Measurements from ENCODE around the gene HS6ST1.
"Not testable (repeated sequence)": the region's sequence is repeated elsewhere in the genome, so short reads cannot be mapped to it uniquely, and the experiment has no call there.

Gene HS6ST1

DNA sequence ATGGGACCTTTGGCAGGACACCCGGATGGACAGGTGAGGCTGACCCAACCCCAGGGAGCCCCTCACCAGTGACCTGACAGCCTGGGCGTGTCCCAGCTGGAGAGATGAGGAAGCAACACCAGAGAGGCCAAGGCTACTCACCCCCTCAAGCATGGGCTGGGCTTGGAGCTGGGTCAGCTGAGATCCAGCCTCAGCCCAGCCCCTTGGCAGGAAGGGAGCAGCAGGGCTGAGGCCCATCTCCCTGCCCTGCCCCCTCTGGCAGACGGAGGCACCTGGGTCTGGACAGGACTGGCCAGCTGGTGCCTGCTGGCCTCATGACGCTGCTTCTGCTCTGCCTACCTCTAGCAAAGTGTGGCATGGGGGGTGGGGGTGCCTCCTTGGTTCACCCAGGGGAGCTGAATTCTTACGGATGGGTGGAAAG, 37.8 kb downstream of the HS6ST1 start:
- no peak for DNase-seq

DNA sequence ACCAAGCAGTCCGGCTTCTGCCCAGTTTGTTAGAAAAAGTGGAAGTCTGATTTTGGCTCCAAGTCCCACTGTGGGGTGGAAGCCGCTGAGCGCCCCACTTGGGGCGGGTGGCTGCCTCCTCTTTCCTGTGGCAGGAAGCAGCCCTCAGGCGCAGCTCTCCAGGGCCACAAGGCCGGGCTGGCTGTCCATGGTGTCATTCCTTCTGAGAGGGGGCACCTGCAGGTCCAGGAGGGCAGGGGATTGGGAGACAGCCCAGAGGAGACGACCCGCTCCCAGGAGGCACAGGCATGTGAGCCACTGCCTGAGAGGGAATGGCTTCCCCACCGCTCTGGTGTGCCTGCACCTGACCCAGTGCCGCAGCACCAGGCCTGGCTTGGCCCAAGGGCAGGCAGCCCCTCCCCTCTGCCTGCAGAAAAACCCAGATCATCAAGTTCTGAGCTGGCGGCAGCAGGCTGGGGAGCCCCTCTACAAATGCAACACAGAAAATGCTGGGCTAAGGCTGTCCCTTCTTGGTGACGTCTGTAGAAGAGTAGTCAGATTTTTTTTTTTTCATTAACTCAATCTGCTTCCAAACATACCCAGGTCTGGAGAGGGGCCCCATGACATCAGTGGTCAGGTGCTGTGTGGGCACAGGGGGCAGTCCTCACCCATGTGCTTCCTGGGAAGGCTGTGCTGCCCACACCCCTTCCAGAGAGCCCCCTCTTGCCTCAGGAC, 38.4 kb downstream of the HS6ST1 start:
- DNase-seq, result no peak

DNA sequence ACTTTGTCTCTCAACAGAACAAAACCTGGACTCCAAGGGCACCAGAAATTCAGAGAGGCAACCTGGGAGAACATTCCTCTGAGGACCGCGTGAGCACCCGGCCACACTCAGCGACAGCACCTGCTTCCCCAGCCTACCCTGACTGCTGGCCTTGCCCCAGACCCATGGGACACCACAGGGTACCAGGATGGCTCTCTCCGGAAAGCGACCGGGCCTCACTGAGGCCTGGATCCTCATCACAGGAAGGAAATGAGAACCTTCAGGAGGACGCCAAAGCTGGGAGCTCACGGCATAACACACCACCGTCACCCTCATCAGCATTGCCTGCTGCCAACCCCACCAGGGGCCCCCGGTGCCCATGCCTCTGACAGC, 38.9 kb downstream of the HS6ST1 start:
- DNase-seq, result no peak

DNA sequence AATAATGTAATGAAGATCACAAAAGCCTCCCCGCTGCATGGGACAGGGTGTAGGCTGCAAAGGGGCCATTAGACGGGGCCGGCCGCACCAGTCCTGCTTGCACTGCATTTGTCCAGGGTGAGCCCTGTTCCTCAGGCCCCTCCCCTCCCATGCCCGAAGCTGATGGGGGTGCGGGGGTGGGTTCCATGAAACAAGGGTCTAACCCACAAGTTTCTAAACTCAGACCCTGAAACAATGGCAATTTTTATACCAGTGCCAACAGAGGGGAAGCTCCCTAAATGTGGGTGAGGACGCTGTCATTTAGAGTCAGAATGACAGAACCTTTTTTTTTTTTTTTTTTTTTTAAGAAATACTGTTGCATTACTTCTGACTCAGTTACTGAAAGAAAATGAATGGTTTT, 39.7 kb downstream of the HS6ST1 start:
- DNase-seq, result no peak

DNA sequence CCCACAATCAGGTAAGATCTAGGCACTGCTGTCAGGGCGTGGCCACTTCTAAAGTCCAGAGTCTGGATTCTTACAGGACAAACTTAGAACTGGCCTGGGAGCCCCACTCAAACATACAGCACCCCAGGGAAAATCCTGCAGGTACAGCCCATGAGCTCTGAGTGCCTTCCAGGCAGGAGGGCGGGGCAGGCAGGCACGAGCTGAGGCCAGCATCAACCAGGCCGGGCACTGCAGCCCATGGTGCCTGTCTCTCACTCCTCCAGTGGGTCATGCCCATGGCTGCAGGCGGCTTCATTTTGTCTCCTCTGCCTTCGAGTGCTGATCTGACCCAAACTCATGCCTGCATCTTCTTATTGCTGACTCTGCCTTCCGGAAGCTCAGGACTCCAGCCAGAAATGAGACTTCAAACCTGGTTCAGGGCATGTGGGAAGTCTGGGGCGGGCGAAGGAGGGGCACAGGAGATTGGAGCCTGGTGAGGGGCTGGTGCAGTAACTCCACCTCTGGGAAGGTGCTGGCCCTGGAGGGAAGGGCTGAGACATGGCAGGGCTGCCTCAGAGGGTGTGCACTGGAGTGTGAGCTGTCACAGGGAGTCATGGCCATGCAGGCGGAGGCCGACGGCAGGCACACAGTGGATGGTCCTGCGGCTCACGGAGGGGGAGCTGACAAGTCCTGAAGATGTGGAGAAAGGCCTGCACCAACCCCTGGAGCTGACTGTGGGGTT, 40.5 kb downstream of the HS6ST1 start:
- no peak for DNase-seq

DNA sequence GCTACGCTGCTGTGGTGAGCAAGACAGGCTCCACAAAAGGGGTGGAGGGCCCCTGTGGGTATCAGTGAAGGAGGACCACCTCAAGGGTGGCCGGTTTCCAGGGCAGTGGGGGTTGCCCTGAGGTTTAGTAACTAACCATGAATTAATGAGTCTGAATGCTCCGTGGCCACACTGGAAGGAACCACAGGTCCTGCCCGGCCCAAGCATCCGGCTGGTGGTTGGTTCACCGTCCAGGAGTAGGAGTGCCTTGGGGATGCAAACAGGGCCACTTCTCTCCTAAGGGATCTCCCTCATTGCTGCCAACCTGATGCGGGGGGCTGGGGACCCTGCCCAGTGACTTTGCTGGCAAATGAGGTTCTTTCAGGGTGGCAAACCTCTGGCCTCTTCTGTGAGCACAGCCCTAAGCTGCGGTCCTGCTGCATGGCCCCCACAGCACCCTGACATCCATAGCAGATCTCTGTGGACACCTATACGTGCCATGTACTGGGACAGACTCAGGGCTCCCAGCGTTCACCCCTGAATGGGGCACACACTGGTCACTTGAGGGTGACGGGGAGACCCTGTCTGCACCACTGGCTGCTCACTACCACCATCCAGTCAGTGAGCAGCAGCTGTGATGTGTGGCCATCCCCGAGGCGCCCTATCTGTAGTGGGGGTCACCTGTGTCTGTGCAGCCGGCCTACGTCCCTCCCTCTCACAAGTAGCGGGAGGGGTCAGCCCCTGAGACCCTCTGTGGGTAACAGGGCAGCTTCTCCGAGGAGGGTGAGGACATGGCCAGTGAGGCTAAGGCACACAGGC, 41.6 kb downstream of the HS6ST1 start:
- DNase-seq, result no peak

DNA sequence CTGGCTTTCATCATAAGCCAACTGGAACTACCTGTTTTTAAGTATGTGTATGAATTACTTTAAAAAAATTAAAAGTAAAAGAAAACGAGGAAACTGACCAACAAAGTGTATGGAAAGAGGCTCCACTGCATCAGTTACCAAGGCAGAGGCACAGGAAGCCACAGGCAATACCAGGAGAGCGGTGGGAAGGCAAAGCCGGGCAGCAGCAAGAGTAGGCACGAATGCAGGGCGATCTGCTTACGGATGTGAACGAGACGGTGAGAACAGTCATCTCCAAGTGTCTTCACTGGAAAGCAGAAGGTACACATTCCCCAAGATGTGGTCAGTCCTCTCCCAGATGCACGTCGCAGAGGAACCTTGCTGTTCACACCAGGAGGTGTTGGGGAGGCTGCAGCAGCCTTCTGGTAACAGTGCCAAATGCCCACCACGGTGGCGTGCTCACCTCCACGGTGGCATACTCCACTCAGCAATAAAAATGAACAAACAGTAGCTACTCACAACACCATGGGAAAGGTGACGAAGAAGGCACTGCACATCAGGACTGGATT, 43.1 kb downstream of the HS6ST1 start:
- no peak for DNase-seq

DNA sequence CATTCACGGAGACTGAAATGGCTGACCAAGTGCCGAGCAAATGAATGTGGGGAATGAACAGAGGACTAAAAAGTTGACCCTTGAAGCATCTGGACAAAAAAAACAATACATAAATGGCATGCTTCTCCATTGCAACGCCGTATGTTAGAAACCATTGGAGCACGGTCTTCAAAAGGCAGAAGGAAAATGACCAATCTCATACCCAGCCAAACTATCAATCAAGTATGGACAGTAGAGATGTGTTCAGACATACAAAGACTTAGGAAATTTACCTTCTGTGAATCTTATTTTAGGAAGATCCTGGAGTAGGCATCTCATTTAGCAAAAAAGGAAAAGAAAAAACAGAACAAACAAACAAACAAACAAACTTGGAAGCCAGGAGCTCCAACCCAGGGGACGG, 44.5 kb downstream of the HS6ST1 start:
- no peak for DNase-seq

DNA sequence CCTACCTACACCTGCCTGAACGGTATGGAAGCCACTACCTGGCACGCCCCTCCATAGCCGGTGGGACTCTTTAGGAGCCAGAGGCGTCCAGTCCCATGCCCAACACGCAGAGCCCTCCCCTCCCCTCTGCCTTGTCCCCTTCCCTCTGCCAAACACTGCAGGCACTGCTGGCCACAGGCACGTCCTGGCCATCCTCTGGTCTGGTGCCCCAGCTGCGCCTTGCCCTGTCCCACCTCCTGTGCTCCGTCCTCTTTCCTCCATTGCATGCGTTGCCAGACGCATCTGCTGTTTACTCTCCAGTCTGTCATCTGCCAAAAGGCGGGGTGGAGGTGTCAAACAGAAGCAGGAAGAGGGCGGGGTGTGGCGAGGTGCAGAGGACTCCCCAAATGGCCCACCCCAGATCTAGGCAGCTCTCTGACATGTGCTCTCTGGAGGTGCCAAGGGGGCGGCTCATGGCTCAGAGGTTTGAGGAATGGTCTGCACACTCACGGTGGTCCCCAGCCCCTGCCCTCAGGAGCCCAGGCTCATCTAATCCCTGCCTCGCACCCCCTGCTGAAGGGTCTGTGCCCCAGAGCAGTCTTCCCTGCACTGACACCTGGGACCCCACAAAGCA, 45.1 kb downstream of the HS6ST1 start:
- DNase-seq, result no peak

DNA sequence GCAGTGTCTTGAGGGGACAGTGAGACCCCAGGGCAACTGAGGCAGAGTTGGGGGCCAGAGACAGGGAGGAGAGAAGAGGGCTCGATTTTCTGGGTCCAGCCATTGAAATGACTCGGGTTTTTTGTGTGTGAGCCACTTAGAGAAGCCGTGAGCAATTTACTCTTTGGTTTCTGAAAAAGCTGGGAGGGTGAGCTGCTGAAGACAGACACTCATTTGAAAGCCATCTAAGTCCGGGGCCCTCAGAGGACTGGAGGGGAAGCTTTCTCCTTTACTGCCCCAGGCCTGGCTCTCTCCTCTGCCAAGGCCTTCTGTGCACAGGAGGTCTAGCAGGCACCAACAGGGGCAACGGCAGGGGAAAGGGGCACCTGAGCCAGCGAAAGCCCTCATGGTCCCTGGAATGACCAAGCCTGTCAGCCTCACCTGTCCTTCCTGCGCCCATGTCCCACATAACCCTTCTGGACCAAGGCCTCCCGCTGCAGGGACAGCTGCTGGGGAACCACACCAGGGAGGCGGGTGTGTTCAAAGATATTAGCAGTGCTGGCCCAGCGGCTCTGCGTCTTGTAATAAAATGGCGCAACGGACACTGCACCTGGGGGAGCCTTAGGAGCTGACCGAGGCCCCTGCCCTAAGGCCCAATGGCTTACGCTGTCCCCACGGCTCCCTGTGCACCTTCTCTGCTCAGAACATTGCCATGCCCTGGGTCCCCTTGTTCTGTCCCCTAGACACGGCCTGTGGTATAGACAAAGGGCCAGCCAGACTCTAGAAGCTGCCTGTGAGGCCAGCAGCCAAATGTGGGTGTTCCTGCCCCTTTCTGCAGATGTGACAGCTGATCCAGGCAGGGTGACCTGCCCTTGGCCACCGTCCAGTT, 45.8 kb downstream of the HS6ST1 start:
- no peak for DNase-seq

DNA sequence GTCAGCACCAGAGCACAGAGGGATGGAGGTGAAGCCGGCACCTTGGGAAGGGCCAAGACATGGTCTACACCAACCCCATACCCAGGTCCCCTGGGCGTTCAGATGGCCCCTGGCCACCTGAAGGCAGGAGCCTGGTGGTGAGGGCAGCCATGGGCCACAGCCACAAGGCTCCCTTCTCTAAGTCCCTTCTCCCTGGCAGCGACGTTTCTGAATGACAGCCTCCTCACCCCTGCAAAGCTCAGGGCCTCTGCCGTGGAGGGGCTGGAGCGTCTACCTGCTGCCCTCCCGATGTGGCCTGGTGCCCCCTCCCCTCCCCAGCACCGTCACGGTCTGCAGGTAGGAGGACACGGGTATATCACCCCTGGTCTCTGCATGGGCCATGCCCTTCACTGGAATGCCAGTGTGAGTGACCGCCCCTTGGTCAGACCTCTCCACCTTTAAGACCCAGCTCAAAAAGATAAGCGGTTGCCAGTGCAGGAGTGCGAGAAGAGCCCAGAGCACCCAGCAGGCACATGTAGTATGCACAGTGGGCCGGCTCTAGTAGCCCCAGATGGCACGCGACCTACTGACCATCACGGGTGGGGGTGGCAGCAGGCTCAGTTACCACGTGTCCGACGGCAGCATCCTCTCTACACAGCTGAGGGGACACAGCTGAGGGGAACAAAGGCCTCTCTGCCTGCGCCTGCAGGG, 46.6 kb downstream of the HS6ST1 start:
- no peak for DNase-seq

DNA sequence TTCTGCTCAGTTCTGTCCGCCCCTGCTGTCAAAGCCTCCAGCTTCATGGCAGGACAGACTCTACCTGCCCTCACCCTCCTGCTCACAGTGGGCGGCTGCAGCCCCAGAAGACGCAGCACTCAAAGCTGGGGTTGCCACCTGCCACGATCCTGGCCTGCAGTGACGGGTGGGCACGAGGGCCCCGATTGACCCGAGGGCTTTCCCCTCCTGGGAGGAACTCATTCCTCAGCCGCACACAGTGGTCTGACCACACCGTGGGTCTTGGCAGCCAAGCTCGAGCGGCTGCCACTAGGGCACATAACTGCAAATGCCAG, 47.1 kb downstream of the HS6ST1 start:
- no peak for DNase-seq

DNA sequence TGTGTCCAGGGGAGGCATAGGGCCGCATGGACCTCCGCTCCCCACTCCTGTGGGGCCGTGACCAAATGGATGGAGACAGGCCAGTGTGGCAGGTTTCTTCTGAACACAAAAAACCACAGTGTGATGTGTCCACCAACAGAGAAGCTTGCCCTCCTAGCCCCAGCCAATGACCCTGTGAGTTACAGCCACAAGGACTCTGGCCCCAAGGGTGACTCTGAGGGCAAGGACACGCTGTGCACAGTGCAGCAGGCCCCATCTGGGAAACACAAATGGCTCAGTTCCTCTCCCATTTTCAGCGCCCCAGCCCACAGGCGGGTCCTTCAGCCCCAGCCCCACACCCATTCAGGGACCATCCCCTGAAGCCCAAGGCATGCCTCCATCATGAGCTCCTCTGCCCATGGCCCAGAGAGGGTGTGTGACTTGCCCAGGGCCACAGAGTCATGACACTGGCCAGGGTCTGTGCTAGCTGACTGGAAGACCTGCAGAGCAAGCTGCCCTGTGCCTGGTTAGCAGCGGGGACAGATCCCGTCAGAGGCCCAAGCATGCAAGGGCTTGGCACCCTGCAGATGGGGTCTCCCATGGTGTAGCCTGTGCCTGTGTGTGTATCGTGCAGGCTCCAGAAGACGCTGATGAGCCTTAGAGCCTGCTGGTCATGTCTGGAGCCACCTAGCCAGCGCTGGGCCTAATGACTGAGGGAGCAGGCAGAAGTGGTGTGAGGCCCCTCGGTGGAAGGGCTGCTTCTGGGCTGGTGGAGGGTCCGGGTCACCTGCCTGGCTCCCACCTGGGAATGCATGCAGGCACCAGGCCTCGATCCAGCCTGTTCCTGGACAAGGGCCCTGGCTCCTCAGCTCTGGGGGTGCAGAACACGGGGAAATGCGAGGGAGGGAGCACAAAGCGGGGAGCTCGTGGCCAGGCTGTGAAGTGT, 47.7 kb downstream of the HS6ST1 start:
- no peak for DNase-seq

DNA sequence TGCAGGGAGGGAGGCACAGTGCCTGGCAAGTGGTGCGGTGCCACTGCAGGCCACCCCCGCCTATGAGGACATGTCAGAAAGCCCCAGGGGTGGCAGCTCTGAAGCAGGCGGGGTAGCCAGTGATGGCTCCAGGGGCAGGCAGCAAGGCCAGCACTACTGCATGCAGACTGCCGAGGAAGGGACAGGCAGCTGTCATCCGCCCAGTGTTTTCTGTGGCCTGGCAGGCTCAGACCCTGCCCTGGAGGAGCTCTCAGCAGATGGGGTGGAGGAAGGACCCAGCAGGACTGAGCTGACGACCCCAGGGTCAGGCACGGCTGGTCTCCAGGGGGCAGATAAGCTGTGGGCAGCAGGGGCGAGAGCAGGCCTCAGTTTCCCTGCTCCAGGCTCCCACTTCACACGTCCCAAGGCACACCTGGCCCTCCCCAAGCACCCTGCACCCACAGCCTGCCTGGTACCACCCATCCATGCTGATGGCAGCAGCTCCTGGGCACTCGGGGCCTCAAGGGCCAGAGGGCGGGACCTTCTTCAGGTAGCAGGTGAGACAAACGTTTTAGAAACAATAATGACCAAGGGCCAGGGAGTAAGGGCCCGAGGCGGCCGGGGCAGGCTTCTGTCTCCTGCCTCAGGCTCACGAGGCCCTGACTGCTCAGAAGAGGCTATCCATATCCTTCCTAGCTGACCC, 48.5 kb downstream of the HS6ST1 start:
- no peak for DNase-seq

DNA sequence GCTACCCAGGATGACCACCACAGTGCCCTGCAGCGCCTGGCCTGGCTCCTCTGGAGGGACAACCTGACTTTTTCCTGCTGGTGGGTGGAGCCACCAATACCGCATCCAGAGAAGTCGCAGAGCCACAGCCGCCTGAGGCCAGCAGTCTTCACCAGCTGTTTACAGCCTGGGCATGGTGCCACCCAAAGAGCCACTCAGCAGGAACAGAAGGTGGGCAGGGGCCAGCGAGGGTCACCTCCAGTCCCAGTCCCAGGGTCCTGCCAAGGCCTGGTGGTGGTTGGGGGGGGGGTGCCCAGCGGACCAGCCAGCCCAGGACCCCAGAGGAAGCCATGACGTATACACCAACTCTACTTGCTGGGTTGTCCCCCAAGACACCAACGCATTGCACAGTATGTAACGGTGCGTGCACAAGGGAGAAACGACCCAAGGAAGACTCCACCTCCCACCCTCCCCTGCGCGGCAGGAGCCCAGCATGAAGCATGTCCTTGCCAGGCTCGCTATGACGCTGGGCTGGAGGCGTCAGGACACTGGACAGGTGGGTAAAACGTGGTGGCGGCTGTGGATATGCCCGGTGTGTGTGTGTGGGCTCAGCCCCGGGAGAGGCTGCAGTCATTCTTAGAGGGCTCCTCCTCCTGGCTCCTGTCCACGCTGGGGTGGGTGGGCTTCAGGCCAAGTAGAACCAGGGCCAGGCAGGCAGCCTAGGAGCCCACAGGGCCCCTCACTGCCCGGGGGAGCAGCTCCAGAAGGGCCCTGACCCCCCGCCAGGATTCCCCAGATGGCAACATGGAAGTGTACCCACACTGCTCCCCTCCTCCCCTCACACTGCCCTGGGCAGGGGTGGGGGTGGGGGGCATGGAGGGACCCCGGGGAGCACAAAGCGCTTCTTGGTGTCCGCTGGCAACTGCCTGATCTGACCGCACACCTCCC, 49.3 kb downstream of the HS6ST1 start:
- no peak for DNase-seq

DNA sequence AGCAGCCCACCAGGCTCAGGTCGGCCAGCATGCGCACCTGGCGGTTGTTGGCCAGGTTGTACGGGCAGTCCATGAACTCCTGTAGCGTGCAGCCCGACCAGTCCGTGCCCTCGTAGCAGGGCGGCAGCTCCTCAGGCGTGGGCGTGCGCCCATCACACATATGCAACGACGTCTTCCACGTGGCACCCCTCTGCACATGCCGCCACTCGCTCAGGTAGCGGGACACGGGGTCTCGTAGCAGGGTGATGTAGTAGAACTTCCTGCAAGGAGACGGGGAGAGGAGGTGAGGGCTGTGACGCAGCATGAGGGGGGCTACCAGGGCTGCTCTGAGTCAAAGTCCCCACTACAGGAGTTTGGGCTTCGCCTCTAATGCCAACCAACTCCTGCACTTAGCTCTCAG, 50.1 kb downstream of the HS6ST1 start:
- DNase-seq, result not testable (repeated sequence)

DNA sequence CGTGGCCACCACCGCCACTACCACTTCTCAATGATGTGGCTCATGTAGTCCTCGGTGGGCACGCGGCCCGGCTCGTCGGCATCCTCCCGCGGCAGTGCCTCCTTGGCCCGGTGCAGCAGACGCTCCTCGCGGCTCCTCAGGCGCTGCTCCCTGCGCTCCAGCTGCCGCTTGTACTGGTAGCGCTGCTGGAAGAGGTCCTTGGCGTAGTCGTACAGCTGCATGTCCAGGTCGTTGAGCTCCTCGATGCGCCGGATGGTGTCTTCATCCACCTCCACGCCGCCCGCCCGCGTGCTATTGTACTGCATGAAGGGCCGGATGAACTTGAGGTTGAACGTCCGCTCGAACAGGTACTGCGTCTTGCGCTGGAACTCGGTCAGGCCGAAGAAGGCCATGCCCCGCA, 50.5 kb downstream of the HS6ST1 start:
- not testable (repeated sequence) for DNase-seq

DNA sequence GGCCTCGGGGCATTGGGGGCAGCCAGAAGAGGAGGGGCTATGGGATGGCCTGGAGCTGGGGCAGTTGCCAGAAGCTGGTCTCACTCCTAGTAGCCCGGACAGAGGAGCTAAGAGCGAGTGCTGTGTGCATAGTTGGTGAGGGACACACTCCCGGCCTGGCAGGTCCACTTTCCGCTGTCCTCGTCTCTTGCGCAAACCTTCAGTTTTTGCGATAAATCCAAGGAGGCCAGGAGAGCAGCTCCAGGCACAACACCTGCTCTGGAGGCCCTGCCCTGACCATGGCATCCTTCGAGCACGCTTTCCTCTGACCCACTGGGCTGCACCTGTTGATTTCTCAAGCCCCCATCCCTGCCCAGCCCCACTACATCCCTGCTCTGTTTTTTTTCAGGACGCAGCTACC, 51.0 kb downstream of the HS6ST1 start:
- not testable (repeated sequence) for DNase-seq

DNA sequence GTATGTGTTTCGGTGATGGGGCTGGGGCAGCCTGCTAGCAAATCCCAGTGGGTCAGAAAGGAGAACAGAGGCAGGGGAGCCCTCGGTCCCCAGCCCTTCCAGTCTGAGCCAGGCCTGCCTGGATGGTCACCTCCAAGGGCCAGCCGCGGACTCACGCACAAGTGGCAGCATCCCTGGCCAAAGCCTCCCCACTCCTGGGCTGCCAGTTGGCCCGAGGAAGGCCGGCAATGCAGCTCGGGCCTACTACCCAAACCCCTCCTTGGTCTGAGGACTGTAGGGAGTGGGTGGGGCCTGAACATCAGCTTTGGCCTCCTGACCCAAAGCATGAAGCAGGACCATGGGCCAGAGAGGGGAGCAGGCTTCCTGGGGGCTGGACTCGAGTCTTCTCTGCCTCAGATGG, 51.5 kb downstream of the HS6ST1 start:
- DNase-seq, result not testable (repeated sequence)
